Liver (tissue), 9 donors: ENCODE measurements around the gene PDE5A. TPM values are rescaled to one million over a fixed set of nuclear protein-coding genes. Genes with fewer than 3 reads are reported as not detected.
A peak's percentile ranks its signal among the peaks of the same experiment; 100 is the strongest.

ENCODE experiments used
- DNase-seq: peaks from one replicate; pipeline ENCODE4 v3.0.0-alpha.2; 2017; ENCODE audit warnings: low spot score
- H3K27ac ChIP-seq, 2 donors: one replicate each; pipeline ENCODE4 v1.7.0; 2013; ENCODE audit warnings: inconsistent platforms in 2 of 2, low read length in 2 of 2, control low read depth in 1 of 2, low read depth in 1 of 2, mild to moderate bottlenecking in 1 of 2
- H3K27me3 ChIP-seq, 4 donors: one replicate each; pipeline versions ENCODE4 v1.6.1 to v1.7.0; 2013; ENCODE audit warnings: low read length in 3 of 4, inconsistent platforms in 1 of 4, mild to moderate bottlenecking in 1 of 4, moderate library complexity in 1 of 4; ENCODE audit not compliant: control insufficient read depth in 4 of 4, insufficient read depth in 4 of 4
- H3K36me3 ChIP-seq, 4 donors: one replicate each; pipeline versions ENCODE4 v1.6.1 to v1.7.0; 2013; ENCODE audit warnings: low read length in 3 of 4, mild to moderate bottlenecking in 3 of 4, low read depth in 1 of 4, moderate library complexity in 1 of 4; ENCODE audit not compliant: control insufficient read depth in 4 of 4, insufficient read depth in 3 of 4
- H3K4me1 ChIP-seq, 4 donors: one replicate each; pipeline versions ENCODE4 v1.6.1 to v1.7.0; 2013; ENCODE audit warnings: low read length in 3 of 4, mild to moderate bottlenecking in 3 of 4, moderate library complexity in 1 of 4; ENCODE audit not compliant: control insufficient read depth in 4 of 4, insufficient read depth in 4 of 4
- H3K4me3 ChIP-seq, 3 donors: one replicate each; pipeline versions ENCODE4 v1.6.1 to v1.7.0; 2013; ENCODE audit warnings: low read length in 3 of 3, control low read depth in 1 of 3, low read depth in 1 of 3, mild to moderate bottlenecking in 1 of 3
- H3K9ac ChIP-seq, 2 donors: one replicate each; pipeline ENCODE4 v1.7.0; 2013; ENCODE audit warnings: low read length in 2 of 2, mild to moderate bottlenecking in 2 of 2, moderate library complexity in 2 of 2, control low read depth in 1 of 2, low read depth in 1 of 2
- H3K9me3 ChIP-seq, 4 donors: one replicate each; pipeline versions ENCODE4 v1.6.1 to v1.7.0; 2013; ENCODE audit warnings: low read length in 3 of 4; ENCODE audit not compliant: control insufficient read depth in 4 of 4
- ATF3 ChIP-seq: IDR thresholded peaks from 2 replicates; pipeline ENCODE4 v1.6.1; 2016; ENCODE audit warnings: antibody characterized with exemption
- CTCF ChIP-seq: fragments of 150-350 bp; IDR thresholded peaks from 2 replicates; pipeline ENCODE4 v1.5.1; 2017; ENCODE audit warnings: improper control_type of control experiment, low read depth, low read length; ENCODE audit not compliant: missing input control
- EGR1 ChIP-seq, 2 donors: IDR thresholded peaks; 2 replicates each; pipeline ENCODE4 v1.6.1; 2016 to 2018; ENCODE audit warnings: antibody characterized with exemption in 2 of 2, low read depth in 2 of 2
- FOXA1 ChIP-seq: IDR thresholded peaks from 2 replicates; pipeline ENCODE4 v1.6.1; 2016; ENCODE audit warnings: antibody characterized with exemption
- FOXA2 ChIP-seq: IDR thresholded peaks from 2 replicates; pipeline ENCODE4 v1.6.1; 2016; ENCODE audit warnings: antibody characterized with exemption
- HNF4A ChIP-seq, 2 donors: conservative IDR thresholded peaks; 2 replicates each; pipeline ENCODE4 v1.6.1; 2016; ENCODE audit warnings: antibody characterized with exemption in 2 of 2, mild to moderate bottlenecking in 2 of 2
- HNF4G ChIP-seq: IDR thresholded peaks from 2 replicates; pipeline ENCODE4 v1.6.1; 2016; ENCODE audit warnings: antibody characterized with exemption
- MAX ChIP-seq: IDR thresholded peaks from 2 replicates; pipeline ENCODE4 v1.6.1; 2016; ENCODE audit warnings: antibody characterized with exemption
- RAD21 ChIP-seq, 2 donors: IDR thresholded peaks; 2 replicates each; pipeline ENCODE4 v1.6.1; 2016; ENCODE audit warnings: antibody characterized with exemption in 2 of 2, mild to moderate bottlenecking in 2 of 2
- RXRA ChIP-seq, 2 donors: IDR thresholded peaks; 2 replicates each; pipeline ENCODE4 v1.6.1; 2017 to 2018; ENCODE audit warnings: antibody characterized with exemption in 2 of 2, mild to moderate bottlenecking in 1 of 2
- SP1 ChIP-seq: IDR thresholded peaks from 2 replicates; pipeline ENCODE4 v1.6.1; 2018; ENCODE audit warnings: antibody characterized with exemption, mild to moderate bottlenecking
- TAF1 ChIP-seq: conservative IDR thresholded peaks from 2 replicates; pipeline ENCODE4 v1.6.1; 2016; ENCODE audit warnings: antibody characterized with exemption, mild to moderate bottlenecking
- YY1 ChIP-seq: IDR thresholded peaks from 2 replicates; pipeline ENCODE4 v1.6.1; 2016; ENCODE audit warnings: antibody characterized with exemption, mild to moderate bottlenecking
- WGBS: extraction: QIAGEN DNeasy Blood & Tissue Kit; methylation state at CpG from one replicate; pipeline ENCODE4 v1.1.7; 2013; 5-methylcytosine and 5-hydroxymethylcytosine counted together
- polyA plus RNA-seq, 2 donors: library from polyadenylated mRNA; stranded (reverse) in 1 of 2; unstranded in 1 of 2; fragments of 200-250 nt in 1 of 2; fragments of >200 nt in 1 of 2; fragmentation: Nextera tagmentation in 1 of 2; extraction: Ambion mirVana in 1 of 2; gene quantifications; one replicate each; pipeline versions ENCODE4 v1.2.1 to v1.2.3, GENCODE V29; 2013 to 2015
- total RNA-seq, 2 donors: library from RNA; depleted of rRNA; stranded (reverse); fragments of >200 nt; gene quantifications; one replicate each; pipeline ENCODE4 v1.2.3, GENCODE V29; 2014
- TF ChIP-seq, protein P1 (sequence below): IDR thresholded peaks from 2 replicates; pipeline ENCODE4 v1.6.1; 2016; ENCODE audit warnings: antibody characterized with exemption
- donor health status: healthy.
- donor health status: healthy.
- donor health status: healthy.
- donor health status: healthy.
- donor health status: healthy.

PDE5A gene
- total and polyA plus RNA-seq, 4 donors: 0.61 to 3.8 (median 3.0) TPM

DNA sequence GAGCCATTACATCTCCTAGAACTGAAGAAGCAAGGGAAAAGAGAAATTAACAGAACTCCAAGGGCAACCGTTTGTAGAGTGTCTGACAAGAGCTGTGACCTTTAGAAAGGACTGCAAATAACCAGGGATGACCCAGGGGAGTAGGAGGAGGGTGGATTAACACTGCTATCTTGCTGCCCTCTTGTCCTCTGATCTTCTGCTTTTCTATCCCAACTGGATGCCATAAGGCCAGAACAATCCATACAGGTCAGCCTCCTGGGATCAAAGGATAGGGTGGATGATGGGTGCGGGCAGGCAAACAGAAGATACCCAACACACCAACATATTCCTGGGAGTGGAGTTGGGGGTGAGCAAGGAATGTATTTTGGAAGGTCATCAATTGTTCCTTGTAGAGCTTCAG, 19.8 kb upstream of the PDE5A start (continued):
- TF ChIP-seq FOXA2 (peak; percentile 53), YY1 (peak; percentile 30), TAF1 (no peak)

DNA sequence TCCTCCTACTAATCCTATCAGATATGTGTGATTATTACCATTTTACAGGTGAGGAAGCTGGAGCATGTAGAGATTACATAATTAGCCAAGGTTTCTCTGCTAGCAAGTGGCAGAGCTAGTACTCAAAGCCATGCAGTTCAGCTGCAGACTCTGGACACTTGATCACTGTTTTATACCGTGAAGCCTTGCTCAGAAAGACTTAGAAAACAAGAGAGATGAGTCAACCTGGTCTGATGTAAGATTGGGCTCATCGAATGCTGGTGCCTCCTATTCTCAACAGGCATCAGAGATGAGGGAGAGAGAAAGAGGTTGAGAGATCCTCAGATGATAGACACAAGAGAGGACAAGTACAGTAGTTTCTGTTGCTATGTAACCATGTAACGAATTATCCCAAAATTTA, 19.0 kb upstream of the PDE5A start:
- Histone ChIP-seq H3K4me1 (peaks cover 0 to 13% (median 4%) of the 10 kb centered on the region in 4 donors), H3K9me3 (no peaks in the 10 kb centered on the region), H3K36me3 (no peaks in the 10 kb centered on the region), H3K27ac (no peak overlapping the region), H3K27me3 (no peaks in the 10 kb centered on the region), H3K4me3 (no peak overlapping the region), H3K9ac (no peak overlapping the region)
- TF ChIP-seq HNF4A (conservative IDR thresholded peaks at IDR 0.05): peak in 1 of 2 donors; percentile 8
- no peak for TF ChIP-seq FOXA1
- WGBS: 63% methylated on average over 3 of the region's 3 CpGs
- no peak for DNase-seq

GRCh38 chr4:119646347-119647071, 17.9 kb upstream of the PDE5A start:
- no peak overlapping the region for H3K27ac ChIP-seq
- DNase-seq: no peak

GRCh38 chr4:119643306-119644042, 14.9 kb upstream of the PDE5A start:
- TF ChIP-seq MAX: no peak
- TF ChIP-seq, protein P1, sequence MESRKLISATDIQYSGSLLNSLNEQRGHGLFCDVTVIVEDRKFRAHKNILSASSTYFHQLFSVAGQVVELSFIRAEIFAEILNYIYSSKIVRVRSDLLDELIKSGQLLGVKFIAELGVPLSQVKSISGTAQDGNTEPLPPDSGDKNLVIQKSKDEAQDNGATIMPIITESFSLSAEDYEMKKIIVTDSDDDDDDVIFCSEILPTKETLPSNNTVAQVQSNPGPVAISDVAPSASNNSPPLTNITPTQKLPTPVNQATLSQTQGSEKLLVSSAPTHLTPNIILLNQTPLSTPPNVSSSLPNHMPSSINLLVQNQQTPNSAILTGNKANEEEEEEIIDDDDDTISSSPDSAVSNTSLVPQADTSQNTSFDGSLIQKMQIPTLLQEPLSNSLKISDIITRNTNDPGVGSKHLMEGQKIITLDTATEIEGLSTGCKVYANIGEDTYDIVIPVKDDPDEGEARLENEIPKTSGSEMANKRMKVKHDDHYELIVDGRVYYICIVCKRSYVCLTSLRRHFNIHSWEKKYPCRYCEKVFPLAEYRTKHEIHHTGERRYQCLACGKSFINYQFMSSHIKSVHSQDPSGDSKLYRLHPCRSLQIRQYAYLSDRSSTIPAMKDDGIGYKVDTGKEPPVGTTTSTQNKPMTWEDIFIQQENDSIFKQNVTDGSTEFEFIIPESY: no peak
- TF ChIP-seq RAD21 (IDR thresholded peaks at IDR 0.05): no peak
- no peak for TF ChIP-seq FOXA2
- no peak for TF ChIP-seq HNF4G
- no peak for TF ChIP-seq ATF3
- TF ChIP-seq EGR1 (IDR thresholded peaks at IDR 0.05; ENCODE audit: low read depth in 2 of 2): no peak
- no peak for TF ChIP-seq CTCF
- no peak for TF ChIP-seq SP1
- DNase-seq: no peak
- WGBS: 73% methylated on average over 6 of the region's 6 CpGs

More at GRCh38 chr4:119646347-119647071, 17.9 kb upstream of the PDE5A start:
- 42% methylated on average over 5 of the region's 5 CpGs for WGBS
- no peak overlapping the region for H3K9ac ChIP-seq
- H3K9me3 ChIP-seq: no peaks in the 10 kb centered on the region
- peaks cover 0 to 13% (median 4%) of the 10 kb centered on the region in 4 donors for H3K4me1 ChIP-seq
- no peak overlapping the region for H3K4me3 ChIP-seq
- no peaks in the 10 kb centered on the region for H3K27me3 ChIP-seq
- TF ChIP-seq RXRA (IDR thresholded peaks at IDR 0.05) (peak in 1 of 2 donors; percentile 11), HNF4A (conservative IDR thresholded peaks at IDR 0.05) (peak in 1 of 2 donors; percentile 25), ATF3 (no peak), YY1 (peak; percentile 38)
- no peaks in the 10 kb centered on the region for H3K36me3 ChIP-seq

More at GRCh38 chr4:119643306-119644042, 14.9 kb upstream of the PDE5A start:
- no peak overlapping the region for H3K27ac ChIP-seq
- no peak overlapping the region for H3K4me3 ChIP-seq
- H3K9me3 ChIP-seq: no peaks in the 10 kb centered on the region
- no peaks in the 10 kb centered on the region for H3K36me3 ChIP-seq
- H3K4me1 ChIP-seq: peaks cover 0 to 12% (median 4%) of the 10 kb centered on the region in 4 donors
- H3K27me3 ChIP-seq: no peaks in the 10 kb centered on the region
- no peak overlapping the region for H3K9ac ChIP-seq
